HEK293T (cell line): ENCODE data around the gene NAPA.

ENCODE experiments used
- CTCF ChIA-PET: fragments of 350-600 bp; formaldehyde crosslinking; extraction: SDS; loops from one replicate; lab custom pipeline; 2021; ENCODE audit warnings: antibody characterized with exemption, inconsistent platforms; lab: Yijun Ruan, JAX
- POLR2A ChIA-PET: fragments of 350-600 bp; formaldehyde crosslinking; extraction: SDS; loops from one replicate; lab custom pipeline; 2020; ENCODE audit warnings: antibody characterized with exemption, inconsistent platforms; lab: Yijun Ruan, JAX
- DNase-seq: peaks from one replicate; pipeline ENCODE4 v3.0.0; 2012; ENCODE audit warnings: mixed read lengths; ENCODE audit errors: extremely low spot score
- ARNT ChIP-seq: fragments of 450-650 bp; IDR thresholded peaks from 2 replicates; pipeline ENCODE4 v1.6.1; 2017; ENCODE audit warnings: mild to moderate bottlenecking
- BHLHE40 ChIP-seq: fragments of 450-650 bp; IDR thresholded peaks from 2 replicates; pipeline ENCODE4 v1.6.1; 2016; ENCODE audit warnings: mild to moderate bottlenecking, moderate library complexity, borderline replicate concordance
- CTBP1 ChIP-seq: fragments of 450-650 bp; IDR thresholded peaks from 2 replicates; pipeline ENCODE4 v1.6.1; 2016; ENCODE audit warnings: borderline replicate concordance
- ELF4 ChIP-seq: fragments of 450-650 bp; IDR thresholded peaks from 2 replicates; pipeline ENCODE4 v1.6.1; 2017; ENCODE audit warnings: antibody characterized with exemption
- FOXA1 ChIP-seq: fragments of 450-650 bp; IDR thresholded peaks from 2 replicates; pipeline ENCODE4 v1.6.1; 2016; ENCODE audit warnings: mild to moderate bottlenecking
- FOXK2 ChIP-seq: fragments of 450-650 bp; IDR thresholded peaks from 2 replicates; pipeline ENCODE4 v1.6.1; 2016; ENCODE audit warnings: mild to moderate bottlenecking
- FOXM1 ChIP-seq: fragments of 450-650 bp; IDR thresholded peaks from 2 replicates; pipeline ENCODE4 v1.6.1; 2017; ENCODE audit warnings: mild to moderate bottlenecking, borderline replicate concordance
- HDGF ChIP-seq: fragments of 450-650 bp; IDR thresholded peaks from 2 replicates; pipeline ENCODE4 v1.6.1; 2017; ENCODE audit warnings: antibody characterized with exemption, borderline replicate concordance
- L3MBTL2 ChIP-seq: fragments of 450-650 bp; conservative IDR thresholded peaks from 2 replicates; pipeline ENCODE4 v1.6.1; 2016; ENCODE audit warnings: mild to moderate bottlenecking
- LEF1 ChIP-seq: fragments of 450-650 bp; IDR thresholded peaks from 2 replicates; pipeline ENCODE4 v1.6.1; 2017; ENCODE audit warnings: mild to moderate bottlenecking, borderline replicate concordance
- NFRKB ChIP-seq: fragments of 450-650 bp; IDR thresholded peaks from 2 replicates; pipeline ENCODE4 v1.6.1; 2016; ENCODE audit warnings: mild to moderate bottlenecking, moderate library complexity
- SP1 ChIP-seq: fragments of 450-650 bp; IDR thresholded peaks from 2 replicates; pipeline ENCODE4 v1.6.1; 2017
- SUZ12 ChIP-seq: fragments of 450-650 bp; IDR thresholded peaks from 2 replicates; pipeline ENCODE4 v1.6.1; 2016; ENCODE audit warnings: mild to moderate bottlenecking
- TARDBP ChIP-seq: fragments of 450-650 bp; IDR thresholded peaks from 2 replicates; pipeline ENCODE4 v1.6.1; 2016
- ZNF384 ChIP-seq: fragments of 450-650 bp; IDR thresholded peaks from 2 replicates; pipeline ENCODE4 v1.6.1; 2016
- TF ChIP-seq, protein P1 (sequence below): fragments of 450-650 bp; IDR thresholded peaks from 2 replicates; pipeline ENCODE4 v1.6.1; 2016

Gene NAPA

DNA sequence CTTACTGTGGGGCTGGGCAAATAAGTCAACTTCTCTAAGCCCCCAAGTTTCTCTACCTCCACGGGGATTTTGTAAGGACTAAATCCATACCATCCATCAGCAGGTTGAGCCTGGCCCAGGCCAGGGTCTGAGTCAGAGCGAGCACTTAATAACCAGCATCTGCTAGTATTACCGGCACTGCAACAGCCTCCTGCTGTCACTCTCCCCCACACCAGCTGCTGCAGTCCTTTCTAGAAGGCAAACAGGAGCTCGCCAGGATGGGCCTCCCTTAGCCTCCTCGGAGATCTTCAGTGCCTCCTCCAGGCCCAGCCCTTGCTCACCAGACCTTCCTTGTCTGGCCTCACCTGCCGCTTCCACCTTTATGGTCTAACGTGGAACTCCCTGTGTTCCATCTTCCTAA is 3.2 kb downstream of the NAPA start:
- TF ChIP-seq BHLHE40 (no peak), ARNT (no peak), ELF4 (no peak), FOXM1 (no peak), SUZ12 (no peak), HDGF (no peak), LEF1 (no peak), TARDBP (no peak), FOXA1 (no peak), ZNF384 (no peak), L3MBTL2 (no peak), FOXK2 (no peak), NFRKB (no peak), CTBP1 (no peak), SP1 (no peak)
- TF ChIP-seq, protein P1, sequence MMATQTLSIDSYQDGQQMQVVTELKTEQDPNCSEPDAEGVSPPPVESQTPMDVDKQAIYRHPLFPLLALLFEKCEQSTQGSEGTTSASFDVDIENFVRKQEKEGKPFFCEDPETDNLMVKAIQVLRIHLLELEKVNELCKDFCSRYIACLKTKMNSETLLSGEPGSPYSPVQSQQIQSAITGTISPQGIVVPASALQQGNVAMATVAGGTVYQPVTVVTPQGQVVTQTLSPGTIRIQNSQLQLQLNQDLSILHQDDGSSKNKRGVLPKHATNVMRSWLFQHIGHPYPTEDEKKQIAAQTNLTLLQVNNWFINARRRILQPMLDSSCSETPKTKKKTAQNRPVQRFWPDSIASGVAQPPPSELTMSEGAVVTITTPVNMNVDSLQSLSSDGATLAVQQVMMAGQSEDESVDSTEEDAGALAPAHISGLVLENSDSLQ, result no peak
- no peak for DNase-seq
- ChIA-PET CTCF (interaction anchor here (0.7 kb wide), 1 partner anchor 196 kb away, joined by 3 read pairs; no protein-coding TSS in a partner anchor), POLR2A (no interaction called here)

DNA sequence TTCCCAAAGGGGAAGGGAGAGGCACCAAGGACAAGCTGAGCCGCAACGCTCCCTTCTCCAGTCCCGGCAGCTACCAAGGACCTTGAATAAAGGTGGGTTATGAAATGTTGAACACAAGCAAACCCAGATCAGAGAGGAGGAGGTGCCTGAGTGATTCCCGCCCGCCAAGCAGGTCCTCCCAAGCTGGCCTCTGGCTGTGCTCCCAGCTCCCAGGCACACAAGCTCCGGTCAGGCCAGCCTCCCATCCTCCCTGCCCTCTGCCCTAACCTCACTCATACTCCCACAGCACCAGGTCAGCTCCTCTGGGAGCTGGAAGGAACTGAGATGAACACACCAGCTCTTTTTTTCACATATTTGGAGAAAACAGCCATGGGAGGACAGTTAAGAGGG is 3.7 kb downstream of the NAPA start:
- ChIA-PET CTCF (interaction anchor here (0.7 kb wide), 1 partner anchor 197 kb away, joined by 3 read pairs; no protein-coding TSS in a partner anchor), POLR2A (no interaction called here)
- TF ChIP-seq NFRKB, result no peak
- no peak for DNase-seq

DNA sequence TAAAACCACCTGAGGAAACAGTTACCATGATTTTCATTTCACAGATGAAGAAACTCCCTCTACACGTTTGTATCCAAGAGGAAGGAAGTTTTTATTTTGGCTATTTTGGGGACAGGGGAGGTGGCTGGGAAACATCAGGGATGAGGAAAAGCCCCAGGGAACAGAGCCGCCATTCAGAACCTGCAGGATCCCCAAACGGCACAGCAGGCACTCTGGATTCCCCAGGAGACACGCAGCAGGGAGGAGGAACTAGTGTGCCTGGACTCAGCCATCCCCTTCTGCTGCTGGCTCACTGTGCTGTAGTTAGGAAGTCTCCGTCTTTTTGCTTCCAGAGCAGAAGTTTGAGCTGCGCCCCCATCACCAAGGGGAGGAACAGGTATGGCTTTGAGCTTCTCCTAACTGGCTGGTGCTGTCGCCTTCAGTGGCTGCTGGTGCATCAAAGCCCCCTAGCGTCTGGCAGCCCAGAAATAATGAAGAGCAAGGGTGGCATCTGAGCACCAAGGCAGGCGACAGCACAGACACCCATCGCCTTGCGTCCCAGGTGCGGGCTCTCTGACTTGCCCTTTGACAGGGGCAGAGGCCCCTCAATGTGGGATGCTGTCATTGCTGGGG is 4.2 kb downstream of the NAPA start:
- POLR2A ChIA-PET, result no interaction called here
- DNase-seq, result no peak
- CTCF ChIA-PET, result no interaction called here
- TF ChIP-seq BHLHE40 (no peak), ZNF384 (no peak), ARNT (no peak), FOXK2 (no peak), TARDBP (no peak), NFRKB (no peak), CTBP1 (no peak), SUZ12 (no peak), FOXA1 (no peak)
- TF ChIP-seq, protein P1, result no peak

DNA sequence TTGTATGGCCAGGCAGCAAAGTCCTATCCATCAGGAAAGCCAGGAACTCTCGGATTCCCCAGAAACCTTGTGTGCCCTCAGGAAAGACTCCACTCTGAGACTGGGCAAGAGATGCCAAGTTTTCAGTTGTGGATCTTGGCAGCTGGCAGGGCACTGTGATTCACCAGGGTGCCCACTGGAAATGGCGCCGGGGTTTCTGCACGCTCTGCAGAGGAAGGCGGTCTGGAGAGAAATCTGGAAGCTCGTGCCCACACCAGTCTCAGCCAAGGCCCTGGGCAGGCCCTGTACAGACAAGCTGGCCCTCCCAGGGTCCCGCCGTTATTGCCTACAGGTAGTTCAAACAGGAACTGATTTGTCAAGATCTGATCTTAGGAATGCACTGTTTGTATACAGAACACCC is 4.9 kb downstream of the NAPA start:
- DNase-seq, result no peak
- ChIA-PET CTCF (interaction anchor here (0.6 kb wide), 1 partner anchor 175 kb away, joined by 3 read pairs; no protein-coding TSS in a partner anchor), POLR2A (no interaction called here)
- TF ChIP-seq SP1 (no peak), ELF4 (no peak), TARDBP (no peak), FOXM1 (no peak)
- TF ChIP-seq, protein P1, result no peak

DNA sequence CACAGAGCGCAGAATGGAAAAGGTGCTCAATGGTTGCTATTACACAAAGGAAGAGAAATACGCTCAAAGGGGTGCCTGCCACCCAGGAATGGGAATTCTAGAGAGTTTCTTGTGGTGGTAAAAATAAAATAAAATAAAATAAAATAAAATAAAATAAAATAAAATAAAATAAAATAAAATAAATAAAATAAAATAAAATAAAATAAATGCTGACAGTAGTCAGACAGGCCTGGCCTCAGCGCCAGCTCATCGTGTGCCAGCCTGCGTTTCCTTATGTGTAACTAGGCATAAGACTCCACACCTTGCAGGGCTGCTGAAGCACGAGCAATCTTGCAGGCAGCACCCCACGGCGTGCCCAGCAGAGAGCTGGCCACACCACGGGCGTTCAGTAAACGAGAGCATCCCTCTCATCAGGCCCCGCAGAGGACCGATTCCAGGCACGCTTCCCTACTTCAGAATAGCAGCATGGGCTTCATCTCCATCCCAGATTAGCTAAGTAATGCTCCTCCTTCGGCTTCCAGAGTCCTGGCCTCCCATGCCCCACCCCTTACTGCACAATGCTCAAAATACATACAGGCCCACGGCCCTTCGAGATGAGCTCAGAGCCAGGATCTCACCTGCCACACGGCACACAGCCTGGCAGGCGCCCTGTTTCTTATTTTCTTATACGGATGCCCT is 5.6 kb downstream of the NAPA start:
- ChIA-PET CTCF (interaction anchor here (0.6 kb wide), 1 partner anchor 175 kb away, joined by 3 read pairs; no protein-coding TSS in a partner anchor), POLR2A (no interaction called here)
- TF ChIP-seq FOXM1, result no peak
- no peak for TF ChIP-seq SUZ12
- TF ChIP-seq SP1, result no peak
- no peak for TF ChIP-seq ZNF384
- TF ChIP-seq LEF1, result no peak
- TF ChIP-seq L3MBTL2, result no peak
- TF ChIP-seq CTBP1, result no peak
- TF ChIP-seq NFRKB, result no peak
- TF ChIP-seq ARNT, result no peak
- TF ChIP-seq ELF4, result no peak
- TF ChIP-seq, protein P1, result no peak
- no peak for TF ChIP-seq FOXA1
- TF ChIP-seq BHLHE40, result no peak
- no peak for TF ChIP-seq TARDBP
- TF ChIP-seq FOXK2, result no peak
- no peak for TF ChIP-seq HDGF
- DNase-seq, result no peak

DNA sequence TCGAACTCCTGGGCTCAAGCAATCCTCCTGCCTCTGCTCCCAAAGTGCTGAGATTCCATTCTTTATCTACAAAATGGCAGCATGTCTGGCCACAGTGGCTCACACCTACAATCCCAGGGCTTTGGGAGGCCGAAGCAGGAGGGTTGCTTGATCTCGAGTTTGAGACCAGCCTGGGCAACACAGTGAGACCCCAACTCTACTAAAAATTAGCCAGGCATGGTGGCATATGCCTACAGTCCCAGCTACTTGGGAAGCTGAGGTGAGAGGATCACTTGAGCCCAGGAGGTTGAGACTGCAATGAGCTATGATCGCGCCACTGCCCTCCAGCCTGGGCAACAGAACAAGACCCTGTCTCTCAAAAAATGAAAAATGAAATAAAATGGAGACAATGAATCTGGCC is 6.1 kb downstream of the NAPA start:
- ChIA-PET CTCF (no interaction called here), POLR2A (no interaction called here)
- DNase-seq, result no peak
- TF ChIP-seq L3MBTL2 (no peak), ZNF384 (no peak), SUZ12 (no peak), LEF1 (no peak), ARNT (no peak), ELF4 (no peak)
